Measurements from ENCODE around the gene AGPAT4. TPM values are rescaled to one million over a fixed set of nuclear protein-coding genes. Genes with fewer than 3 reads are reported as not detected.

The AGPAT4 gene
- total RNA-seq, 4 donors from 2014 or later: 1.0 to 17.4 (median 6.4) TPM

- DNase-seq: no peak
Observed at GRCh38 chr6:161261325-161261724, 12.5 kb downstream of the AGPAT4 start.

GRCh38 chr6:161259302-161259701, 14.6 kb downstream of the AGPAT4 start:
- Histone ChIP-seq H3K9me3 (no peaks in the 10 kb centered on the region), H3K4me3 (no peak overlapping the region), H3K4me1 (peaks cover 0 to 6% (median 0%) of the 10 kb centered on the region in 3 donors), H3K27ac (no peak overlapping the region), H3K27me3 (no peaks in the 10 kb centered on the region), H3K36me3 (no peaks in the 10 kb centered on the region)
- intact Hi-C loops (cut with DNase I): no loop called here
- no peak for DNase-seq
- WGBS, 2 donors: 94 to 98% methylated on average over 8 of the region's 8 CpGs
- TF ChIP-seq CTCF (IDR thresholded peaks at IDR 0.05): no peak
- TF ChIP-seq POLR2A (IDR thresholded peaks at IDR 0.05): no peak

More at GRCh38 chr6:161261325-161261724, 12.5 kb downstream of the AGPAT4 start:
- Histone ChIP-seq H3K27ac (no peak overlapping the region), H3K9me3 (no peaks in the 10 kb centered on the region), H3K4me1 (no peaks in the 10 kb centered on the region), H3K27me3 (no peaks in the 10 kb centered on the region), H3K4me3 (no peak overlapping the region), H3K36me3 (no peaks in the 10 kb centered on the region)
- WGBS, 2 donors: 74 to 83% methylated on average over 8 of the region's 8 CpGs
- intact Hi-C loops (cut with DNase I): no loop called here
- no peak for TF ChIP-seq CTCF (IDR thresholded peaks at IDR 0.05)
- TF ChIP-seq POLR2A (IDR thresholded peaks at IDR 0.05): no peak

GRCh38 chr6:161257793-161258457, 15.9 kb downstream of the AGPAT4 start:
- Histone ChIP-seq H3K4me3 (peak overlapping the region in 1 of 4 donors; percentile 16), H3K9me3 (no peaks in the 10 kb centered on the region), H3K27ac (peak overlapping the region in 2 of 4 donors; percentile 26 to 40), H3K27me3 (no peaks in the 10 kb centered on the region), H3K4me1 (peaks cover 0 to 6% (median 0%) of the 10 kb centered on the region in 3 donors), H3K36me3 (no peaks in the 10 kb centered on the region)
- DNase-seq: no peak
- intact Hi-C loops (cut with DNase I): no loop called here
- 37 to 40% methylated on average over 8 of the region's 8 CpGs for WGBS, 2 donors
- TF ChIP-seq POLR2A (IDR thresholded peaks at IDR 0.05): no peak
- TF ChIP-seq CTCF (IDR thresholded peaks at IDR 0.05): no peak

GRCh38 chr6:161256407-161256806, 17.5 kb downstream of the AGPAT4 start:
- H3K4me1 ChIP-seq: peaks cover 0 to 6% (median 0%) of the 10 kb centered on the region in 3 donors
- no peak for TF ChIP-seq CTCF (IDR thresholded peaks at IDR 0.05)
- TF ChIP-seq POLR2A (IDR thresholded peaks at IDR 0.05): no peak
- no peaks in the 10 kb centered on the region for H3K36me3 ChIP-seq
- H3K27me3 ChIP-seq: no peaks in the 10 kb centered on the region
- no peak overlapping the region for H3K27ac ChIP-seq
- no peak for DNase-seq
- no peaks in the 10 kb centered on the region for H3K9me3 ChIP-seq
- WGBS, 2 donors: 87 to 95% methylated on average over 13 of the region's 13 CpGs
- intact Hi-C loops (cut with DNase I): no loop called here
- no peak overlapping the region for H3K4me3 ChIP-seq

GRCh38 chr6:161255518-161255917, 18.3 kb downstream of the AGPAT4 start:
- intact Hi-C loops (cut with DNase I): no loop called here
- DNase-seq: no peak
- peaks cover 0 to 6% (median 0%) of the 10 kb centered on the region in 3 donors for H3K4me1 ChIP-seq
- TF ChIP-seq POLR2A (IDR thresholded peaks at IDR 0.05) (no peak), CTCF (IDR thresholded peaks at IDR 0.05) (no peak)
- H3K27me3 ChIP-seq: no peaks in the 10 kb centered on the region
- H3K27ac ChIP-seq: no peak overlapping the region
- H3K36me3 ChIP-seq: no peaks in the 10 kb centered on the region
- no peak overlapping the region for H3K4me3 ChIP-seq
- H3K9me3 ChIP-seq: no peaks in the 10 kb centered on the region
- WGBS, 2 donors: 88 to 90% methylated on average over 6 of the region's 6 CpGs
